GM19455 (cell line): Measurements from ENCODE around the gene TMEM200A.
"Not testable (repeated sequence)": the region's sequence is repeated elsewhere in the genome, so short reads cannot be mapped to it uniquely, and the experiment has no call there.

Experiments
- ATAC-seq: cut with Tn5 transposase; IDR thresholded peaks from one replicate; pipeline ENCODE4 v1.9.1; 2021; ENCODE audit not compliant: unreplicated experiment

Gene TMEM200A

DNA sequence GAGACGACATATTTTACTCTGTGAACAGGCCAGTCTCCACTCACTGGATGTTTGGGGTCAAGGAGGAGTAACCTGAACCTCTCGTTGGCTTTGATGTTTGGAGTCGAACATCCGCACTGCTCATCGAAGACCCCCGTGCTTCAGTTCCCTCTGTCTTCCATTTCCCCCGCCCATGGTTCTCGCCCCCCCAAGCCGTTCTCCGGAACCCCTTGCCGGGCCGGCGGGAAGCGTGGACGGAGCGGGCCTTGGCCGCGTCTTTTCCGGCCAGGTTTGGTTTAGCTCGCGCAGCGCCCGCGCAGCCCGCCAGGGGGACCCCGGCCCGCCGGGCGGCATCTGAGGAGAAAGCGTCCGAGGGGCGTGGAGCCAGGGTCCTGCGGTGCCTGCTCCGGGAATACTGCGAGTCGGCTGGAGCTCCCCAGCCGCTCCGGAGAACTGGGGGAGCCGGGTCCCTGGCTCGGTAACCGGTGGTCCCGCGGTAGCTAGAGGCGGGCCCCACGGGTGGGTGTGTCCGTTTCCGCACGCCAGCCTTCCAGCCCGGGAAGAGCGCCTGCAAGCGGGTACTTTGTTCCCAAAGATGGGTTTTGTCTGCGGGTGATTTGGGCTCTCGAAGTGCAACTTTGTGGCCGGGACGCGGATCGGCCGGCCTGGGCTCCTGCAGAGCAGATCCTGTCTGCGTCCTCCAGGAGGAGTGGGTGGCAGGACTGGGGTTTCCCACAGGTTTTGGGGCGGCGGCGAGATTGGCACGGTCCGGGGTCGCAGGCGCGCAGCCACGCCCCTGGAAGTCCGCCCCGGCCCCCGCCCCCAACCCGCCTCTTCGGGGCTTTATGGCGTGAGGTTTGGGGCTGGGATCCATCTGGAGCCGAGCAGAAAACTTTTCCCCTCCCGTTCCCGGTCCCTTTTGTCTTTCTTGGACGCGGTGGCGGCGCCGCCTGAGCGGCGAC lies at the start of gene TMEM200A:
TSS of gene TMEM200A (plus strand) at position 852 of the 941 bp plus-strand sequence. CDS start 74,406 bp downstream, outside the sequence.
- peak; percentile 59 for ATAC-seq

- ATAC-seq: no peak
Measured at GRCh38 chr6:130320908-130321307, 44.9 kb upstream of the TMEM200A start.

GRCh38 chr6:130322673-130323268 lies 43.0 kb upstream of the TMEM200A start:
- no peak for ATAC-seq

DNA sequence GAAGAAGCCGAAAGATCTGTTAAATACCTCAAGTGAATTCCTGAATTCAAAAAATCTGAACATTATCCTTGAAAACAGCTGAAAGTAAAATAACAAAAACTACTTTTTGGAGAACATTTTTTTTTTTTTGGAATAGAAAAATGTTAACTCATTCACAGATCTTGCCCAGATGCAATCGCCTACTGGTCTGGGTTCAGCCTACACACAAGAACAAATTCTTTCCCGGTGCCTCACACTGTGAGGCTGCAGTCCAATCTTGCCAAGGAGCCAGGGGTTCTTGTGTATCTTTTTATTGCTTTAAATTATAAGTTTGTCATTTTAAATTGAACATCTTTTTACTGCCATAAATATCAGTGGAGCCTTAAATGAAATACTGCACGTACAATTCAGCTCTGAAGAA lies 41.2 kb upstream of the TMEM200A start:
- ATAC-seq: no peak

GRCh38 chr6:130326496-130326895 lies 39.3 kb upstream of the TMEM200A start:
- ATAC-seq: no peak

DNA sequence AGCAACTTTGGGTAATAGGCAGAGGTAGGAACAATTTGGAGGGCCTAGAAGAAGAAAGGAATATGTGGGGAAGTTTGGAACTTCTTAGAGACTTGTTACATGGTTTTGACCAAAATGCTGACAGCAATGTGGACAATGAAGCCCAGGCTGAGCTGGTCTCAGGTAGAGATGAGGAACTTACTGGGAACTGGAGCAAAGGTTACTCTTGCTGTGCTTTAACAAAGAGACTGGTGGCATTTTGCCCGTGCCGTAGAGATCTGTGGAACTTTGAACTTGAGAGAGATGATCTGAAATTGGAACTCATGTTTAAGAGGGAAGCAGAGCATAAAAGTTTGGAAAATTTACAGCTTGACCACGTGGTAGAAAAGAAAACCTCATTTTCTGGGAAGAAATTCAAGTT lies 28.3 kb upstream of the TMEM200A start:
- ATAC-seq: no peak

GRCh38 chr6:130346324-130346723 lies 19.5 kb upstream of the TMEM200A start:
- not testable (repeated sequence) for ATAC-seq

DNA sequence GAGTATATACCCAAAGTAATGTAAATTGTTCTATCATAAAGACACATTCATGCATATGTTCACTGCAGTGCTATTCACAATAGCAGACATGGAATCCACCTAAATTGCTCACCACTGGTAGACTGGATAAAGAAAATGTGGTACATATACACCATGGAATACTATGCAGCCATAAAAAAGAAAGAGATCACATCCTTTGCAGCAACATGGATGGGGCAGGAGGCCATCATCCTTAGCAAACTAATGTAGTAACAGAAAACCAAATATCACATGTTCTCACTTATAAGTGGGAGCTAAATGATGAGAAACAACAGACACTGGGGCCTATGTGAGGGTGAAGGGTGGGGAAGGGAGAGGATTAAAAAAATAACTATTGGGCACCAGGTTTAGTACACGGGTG lies 11.5 kb upstream of the TMEM200A start:
- ATAC-seq: no peak

DNA sequence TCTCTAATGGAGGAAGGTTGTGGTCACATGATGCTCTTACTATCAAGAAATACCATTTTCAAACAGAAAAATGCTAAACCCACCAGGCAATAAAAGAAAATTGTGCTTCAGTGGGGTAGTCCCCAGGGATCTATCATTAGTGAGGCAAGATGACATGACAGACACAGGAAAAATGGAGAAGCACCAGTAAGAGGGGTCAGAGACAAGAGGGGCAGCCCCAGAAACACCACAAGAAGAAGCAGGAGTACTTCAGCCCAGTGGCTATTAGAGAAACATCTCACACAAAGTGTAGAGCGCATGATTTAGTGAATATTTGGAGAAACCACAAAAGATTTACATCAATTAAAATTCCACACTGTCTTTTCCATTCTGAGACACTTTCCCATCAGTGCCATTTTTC lies 10.2 kb upstream of the TMEM200A start:
- ATAC-seq: no peak

GRCh38 chr6:130357436-130357835 lies 8.4 kb upstream of the TMEM200A start:
- ATAC-seq: no peak

- ATAC-seq: no peak
Measured at GRCh38 chr6:130359736-130360135, 6.1 kb upstream of the TMEM200A start.

DNA sequence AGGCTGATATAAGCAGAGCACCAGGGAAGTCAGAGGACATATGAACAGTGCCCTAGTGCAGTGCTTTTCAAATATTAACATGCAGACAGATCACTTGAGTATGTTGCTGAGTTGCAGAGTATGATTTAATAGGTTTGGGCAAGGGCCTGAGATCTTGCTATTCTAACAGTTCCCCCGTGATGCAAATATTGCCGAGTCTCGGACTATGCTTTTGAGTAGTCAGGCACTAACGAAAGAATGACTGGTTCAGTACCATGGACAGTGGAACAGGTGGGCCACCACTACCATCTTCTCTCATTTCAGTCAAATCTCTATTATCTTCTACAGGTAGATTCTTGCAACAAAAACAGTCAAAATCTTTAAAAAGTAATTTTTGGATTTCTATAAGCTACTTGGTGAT lies 3.7 kb upstream of the TMEM200A start:
- no peak for ATAC-seq

GRCh38 chr6:130364224-130364780 lies 1.5 kb upstream of the TMEM200A start:
- no peak for ATAC-seq

DNA sequence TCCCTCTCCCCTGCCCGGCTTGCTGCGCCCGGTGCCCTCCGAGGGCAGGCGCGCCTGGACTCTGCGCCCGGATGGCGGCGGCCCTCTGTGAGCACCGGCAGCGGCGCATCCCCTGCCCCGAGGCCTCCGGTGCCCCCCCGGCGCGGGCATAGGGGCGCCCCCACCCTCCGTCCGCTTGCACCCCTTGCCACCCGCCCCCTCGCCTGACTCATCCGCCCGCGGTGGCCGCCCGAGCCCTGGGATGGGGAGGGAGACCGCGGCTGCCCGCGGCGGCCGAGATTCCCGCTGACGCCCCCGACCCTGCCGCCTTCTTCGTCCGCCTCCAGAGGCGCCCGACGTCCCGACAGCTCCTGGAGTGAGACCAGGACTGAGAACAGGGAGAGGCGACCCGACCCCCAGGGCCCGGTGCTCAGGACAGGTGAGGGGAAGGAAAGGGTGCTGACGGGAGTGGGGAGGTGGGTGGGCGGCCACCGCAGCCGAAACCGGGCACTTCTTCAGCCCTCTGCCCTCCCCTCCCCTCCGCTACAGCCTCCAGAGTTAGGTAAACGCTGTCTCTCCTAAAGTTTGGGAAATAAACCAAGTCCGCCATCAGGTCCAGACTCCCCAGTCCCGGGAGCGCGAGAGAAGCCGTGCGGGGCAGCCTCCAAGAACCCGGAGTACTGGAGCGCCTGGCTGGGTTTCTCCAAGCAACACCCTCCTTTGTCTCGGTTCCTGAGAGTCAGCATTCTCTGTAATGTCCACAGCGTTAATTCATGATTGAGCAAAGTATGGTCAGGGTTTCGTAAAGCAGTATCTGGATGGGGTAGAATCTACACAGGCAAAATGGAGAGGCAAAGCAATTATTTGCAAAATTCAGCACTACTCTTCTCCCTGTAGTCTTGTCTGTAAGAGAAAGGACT lies 539 bp downstream of the TMEM200A start:
- peak; percentile 28 for ATAC-seq

DNA sequence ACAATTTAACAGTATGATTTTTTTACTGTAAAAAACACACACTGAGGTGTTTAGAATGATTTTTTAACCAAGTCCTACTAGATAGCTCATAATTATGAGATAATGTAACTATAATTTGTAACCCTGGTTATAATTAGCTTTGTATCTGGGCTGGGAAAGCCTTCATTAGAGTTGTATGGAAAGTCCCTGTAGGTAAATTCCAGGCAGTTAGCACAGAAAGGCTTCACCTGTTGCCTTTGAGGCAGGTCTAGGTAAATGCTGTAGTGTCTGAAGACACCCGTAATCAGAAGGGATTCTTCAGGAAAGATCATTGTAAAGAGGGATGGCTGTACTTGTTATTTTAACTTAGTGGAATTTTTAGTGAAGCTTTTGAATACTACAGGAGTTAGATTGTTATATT lies 1.9 kb downstream of the TMEM200A start:
- ATAC-seq: no peak

DNA sequence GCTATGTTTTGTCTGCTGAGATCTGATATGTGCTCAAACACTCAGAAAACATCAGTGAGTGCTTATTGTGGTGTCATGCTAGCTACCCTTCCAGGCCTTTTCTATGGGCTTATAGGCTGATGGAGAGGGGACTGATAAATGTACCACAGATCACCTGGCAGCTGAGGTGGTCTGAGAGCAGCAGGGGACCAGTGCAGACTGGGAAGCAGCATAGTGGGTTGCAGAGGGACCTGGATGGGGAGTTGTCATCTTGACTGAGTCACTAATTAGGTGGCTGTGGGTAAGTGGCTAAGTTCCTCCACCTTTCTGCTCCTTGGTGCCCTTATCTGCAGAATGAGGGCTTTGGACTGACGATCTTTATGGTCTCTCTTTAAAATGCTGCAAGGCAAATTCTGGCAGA lies 2.8 kb downstream of the TMEM200A start:
- no peak for ATAC-seq

DNA sequence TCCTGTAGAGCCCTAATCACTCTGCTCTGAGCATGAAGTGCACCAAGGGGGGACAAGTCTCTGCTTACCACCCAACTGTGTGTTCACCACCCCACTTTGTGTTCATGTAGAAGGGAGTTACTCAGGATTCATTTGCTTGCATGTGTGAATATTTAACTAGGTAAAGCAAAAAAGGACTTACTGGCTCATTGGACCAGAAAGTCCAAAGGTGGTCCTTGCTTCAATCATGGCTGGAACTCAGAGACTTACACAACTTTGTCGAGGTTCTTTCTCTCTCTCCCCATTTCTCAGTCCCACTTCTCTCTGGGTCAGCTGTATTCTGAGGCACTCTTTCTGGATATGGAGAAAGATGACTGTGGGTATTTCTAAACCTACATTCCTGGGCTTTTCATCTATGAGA lies 4.0 kb downstream of the TMEM200A start:
- no peak for ATAC-seq

GRCh38 chr6:130371921-130372420 lies 6.2 kb downstream of the TMEM200A start:
- ATAC-seq: no peak

- ATAC-seq: no peak
Measured at GRCh38 chr6:130372786-130373185, 7.0 kb downstream of the TMEM200A start.

GRCh38 chr6:130373992-130374391 lies 8.2 kb downstream of the TMEM200A start:
- no peak for ATAC-seq

DNA sequence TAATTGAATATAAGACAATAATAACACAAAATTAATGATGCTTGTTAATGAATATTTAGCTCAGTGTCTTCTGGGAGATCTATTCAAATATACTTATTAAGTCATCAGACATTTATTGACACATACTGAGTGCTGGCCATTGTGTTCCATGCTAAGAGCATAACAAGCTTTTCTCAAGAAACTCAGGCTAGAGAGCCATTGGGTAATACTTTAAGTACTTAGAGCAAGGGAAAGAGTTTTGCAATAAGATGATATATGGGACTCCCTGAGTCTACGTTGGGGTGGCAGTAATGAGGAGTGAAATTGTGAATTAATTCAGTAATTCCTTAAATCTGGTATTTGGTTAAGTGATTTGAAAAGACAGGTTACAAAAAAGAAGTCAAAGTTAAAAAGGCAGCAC lies 11.1 kb downstream of the TMEM200A start:
- ATAC-seq: no peak
